Psoas muscle (tissue), 8 donors: ENCODE results near the gene C1orf210. TPM values are rescaled to one million over a fixed set of nuclear protein-coding genes. Genes with fewer than 3 reads are reported as not detected.

ENCODE experiments used
- ATAC-seq, 4 donors: fragments of 200-7000 bp; cut with Tn5 transposase; one replicate each; pipeline ENCODE4 v1.9.1; 2020; ENCODE audit warnings: moderate library complexity in 3 of 4, mild to moderate bottlenecking in 2 of 4
- DNase-seq, 2 donors: peaks; one replicate each; pipeline ENCODE4 v3.0.0-alpha.2; 2020
- H3K27ac ChIP-seq: fragments of 200-600 bp; one replicate; pipeline ENCODE4 v1.8.0; 2022
- H3K27me3 ChIP-seq, 3 donors: fragments of 200-600 bp in 1 of 3; one replicate each; pipeline versions ENCODE4 v1.6.1 to v1.8.0; 2013 to 2022; ENCODE audit warnings: low read length in 2 of 3, mild to moderate bottlenecking in 2 of 3, moderate library complexity in 1 of 3; ENCODE audit not compliant: insufficient read depth in 3 of 3
- H3K36me3 ChIP-seq, 2 donors: fragments of 200-600 bp in 1 of 2; one replicate each; pipeline versions ENCODE4 v1.6.1 to v1.8.0; 2013 to 2022; ENCODE audit warnings: low read depth in 1 of 2, mild to moderate bottlenecking in 1 of 2, moderate library complexity in 1 of 2; ENCODE audit not compliant: insufficient read depth in 1 of 2
- H3K4me1 ChIP-seq: fragments of 200-600 bp; one replicate; pipeline ENCODE4 v1.8.0; 2022
- H3K4me3 ChIP-seq: fragments of 200-600 bp; one replicate; pipeline ENCODE4 v1.8.0; 2022; ENCODE audit warnings: mild to moderate bottlenecking
- H3K9me3 ChIP-seq: fragments of 200-600 bp; one replicate; pipeline ENCODE4 v1.8.0; 2022
- WGBS, 3 donors: extraction: QIAGEN DNeasy Blood & Tissue Kit; methylation state at CpG; one replicate each; pipeline versions ENCODE4 v1.1.6 to v1.1.7; 2013; 5-methylcytosine and 5-hydroxymethylcytosine counted together
- intact Hi-C, 2 donors: fragments of 100-400 bp; cut with DNase I; formaldehyde crosslinking; loops; one replicate each; pipeline versions ENCODE4 v1.11.0 to v1.14.2; 2022
- polyA plus RNA-seq, 3 donors: library from polyadenylated mRNA; stranded (reverse); fragments of 200-250 nt; gene quantifications; one replicate each; pipeline ENCODE4 v1.2.3, GENCODE V29; 2013
- total RNA-seq, 4 donors: library from RNA; stranded (reverse); fragmentation: NEBNext Ultra II Directional in 2 of 4; extraction: Animal tissue kit (Norgen Biotek cat#: 25700) in 2 of 4; gene quantifications; one replicate each; pipeline versions ENCODE4 v1.2.1 to v1.2.4, GENCODE V29; 2021 to 2023
- TF ChIP-seq, protein P1 (sequence below): fragments of 200-600 bp; IDR thresholded peaks from one replicate; pipeline ENCODE4 v1.8.0; 2022; ENCODE audit warnings: antibody characterized with exemption
- donor health status: healthy with polysubstance abuse.
- donor health status: DM: no; HTN: no; CAD: no; lungs with moderate emphysema.
- donor health status: Bipolar disorder and iron deficiency.
- donor health status: healthy.
- donor health status: DM: yes; HTN: yes; CAD: no.
- donor health status: DM: no; HTN: no; CAD: no.
- donor health status: DM: no; HTN: no; CAD: no.
- donor health status: DM: yes; HTN: yes; CAD: no.

Gene C1orf210
- total and polyA plus RNA-seq, 7 donors, result 0.12 TPM; not detected in 6

GRCh38 chr1:43243299-43243698 lies 42.1 kb downstream of the C1orf210 start:
- Histone ChIP-seq H3K9me3 (no peaks in the 10 kb centered on the region), H3K4me3 (no peak overlapping the region), H3K27me3 (no peaks in the 10 kb centered on the region), H3K36me3 (no peaks in the 10 kb centered on the region), H3K27ac (no peak overlapping the region), H3K4me1 (no peaks in the 10 kb centered on the region)
- WGBS, 3 donors, result 79 to 82% (median 80%) methylated on average over 6 of the region's 6 CpGs
- DNase-seq, result no peak
- intact Hi-C loops, result no loop called here
- no peak for ATAC-seq
- TF ChIP-seq, protein P1, sequence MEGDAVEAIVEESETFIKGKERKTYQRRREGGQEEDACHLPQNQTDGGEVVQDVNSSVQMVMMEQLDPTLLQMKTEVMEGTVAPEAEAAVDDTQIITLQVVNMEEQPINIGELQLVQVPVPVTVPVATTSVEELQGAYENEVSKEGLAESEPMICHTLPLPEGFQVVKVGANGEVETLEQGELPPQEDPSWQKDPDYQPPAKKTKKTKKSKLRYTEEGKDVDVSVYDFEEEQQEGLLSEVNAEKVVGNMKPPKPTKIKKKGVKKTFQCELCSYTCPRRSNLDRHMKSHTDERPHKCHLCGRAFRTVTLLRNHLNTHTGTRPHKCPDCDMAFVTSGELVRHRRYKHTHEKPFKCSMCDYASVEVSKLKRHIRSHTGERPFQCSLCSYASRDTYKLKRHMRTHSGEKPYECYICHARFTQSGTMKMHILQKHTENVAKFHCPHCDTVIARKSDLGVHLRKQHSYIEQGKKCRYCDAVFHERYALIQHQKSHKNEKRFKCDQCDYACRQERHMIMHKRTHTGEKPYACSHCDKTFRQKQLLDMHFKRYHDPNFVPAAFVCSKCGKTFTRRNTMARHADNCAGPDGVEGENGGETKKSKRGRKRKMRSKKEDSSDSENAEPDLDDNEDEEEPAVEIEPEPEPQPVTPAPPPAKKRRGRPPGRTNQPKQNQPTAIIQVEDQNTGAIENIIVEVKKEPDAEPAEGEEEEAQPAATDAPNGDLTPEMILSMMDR, result no peak

- H3K27ac ChIP-seq, result no peak overlapping the region
- ATAC-seq (no peak), DNase-seq (no peak)
- H3K9me3 ChIP-seq, result no peaks in the 10 kb centered on the region
- TF ChIP-seq, protein P1, result no peak
- H3K27me3 ChIP-seq, result no peaks in the 10 kb centered on the region
- no peaks in the 10 kb centered on the region for H3K4me1 ChIP-seq
- 34 to 47% (median 40%) methylated on average over 6 of the region's 6 CpGs for WGBS, 3 donors
- no peak overlapping the region for H3K4me3 ChIP-seq
- intact Hi-C loops, result no loop called here
- H3K36me3 ChIP-seq, result no peaks in the 10 kb centered on the region
Measured at GRCh38 chr1:43241413-43241836, 44.0 kb downstream of the C1orf210 start.

GRCh38 chr1:43239484-43239883 lies 45.9 kb downstream of the C1orf210 start:
- H3K27ac ChIP-seq, result no peak overlapping the region
- H3K36me3 ChIP-seq, result no peaks in the 10 kb centered on the region
- TF ChIP-seq, protein P1, result no peak
- no peak overlapping the region for H3K4me3 ChIP-seq
- no peak for DNase-seq
- H3K9me3 ChIP-seq, result no peaks in the 10 kb centered on the region
- ATAC-seq, result no peak
- no peaks in the 10 kb centered on the region for H3K27me3 ChIP-seq
- H3K4me1 ChIP-seq, result no peaks in the 10 kb centered on the region
- 72 to 74% (median 73%) methylated on average over 3 of the region's 3 CpGs for WGBS, 3 donors
- intact Hi-C loops, result loop anchor here in 1 of 2 donors (5.0 kb wide), 1 partner anchor 63 kb away; the partner anchor contains the start of gene TIE1

- WGBS, 3 donors, result 60 to 75% (median 63%) methylated on average over 3 of the region's 3 CpGs
- no peak overlapping the region for H3K27ac ChIP-seq
- DNase-seq (no peak), ATAC-seq (no peak)
- no peaks in the 10 kb centered on the region for H3K36me3 ChIP-seq
- H3K4me1 ChIP-seq, result no peaks in the 10 kb centered on the region
- H3K27me3 ChIP-seq, result no peaks in the 10 kb centered on the region
- no peaks in the 10 kb centered on the region for H3K9me3 ChIP-seq
- intact Hi-C loops, result loop anchor here in 1 of 2 donors (5.0 kb wide), 1 partner anchor 63 kb away; the partner anchor contains the start of gene TIE1
- TF ChIP-seq, protein P1, result no peak
- H3K4me3 ChIP-seq, result no peak overlapping the region
Measured at GRCh38 chr1:43238991-43239469, 46.4 kb downstream of the C1orf210 start.

- intact Hi-C loops, result loop anchor here in 1 of 2 donors (5.0 kb wide), 1 partner anchor 64 kb away; the partner anchor contains the start of gene TIE1
- Histone ChIP-seq H3K4me3 (no peak overlapping the region), H3K27ac (no peak overlapping the region), H3K9me3 (no peaks in the 10 kb centered on the region), H3K4me1 (no peaks in the 10 kb centered on the region), H3K36me3 (no peaks in the 10 kb centered on the region), H3K27me3 (no peaks in the 10 kb centered on the region)
- ATAC-seq (peak; percentile 51 to 79 (median 75)), DNase-seq (peak; percentile 39 to 57)
- TF ChIP-seq, protein P1, result peak; percentile 49
- 10 to 17% (median 14%) methylated on average over 5 of the region's 5 CpGs for WGBS, 3 donors
Measured at GRCh38 chr1:43238085-43238484, 47.3 kb downstream of the C1orf210 start.
